ENCODE results near the gene TMIE.

DNA sequence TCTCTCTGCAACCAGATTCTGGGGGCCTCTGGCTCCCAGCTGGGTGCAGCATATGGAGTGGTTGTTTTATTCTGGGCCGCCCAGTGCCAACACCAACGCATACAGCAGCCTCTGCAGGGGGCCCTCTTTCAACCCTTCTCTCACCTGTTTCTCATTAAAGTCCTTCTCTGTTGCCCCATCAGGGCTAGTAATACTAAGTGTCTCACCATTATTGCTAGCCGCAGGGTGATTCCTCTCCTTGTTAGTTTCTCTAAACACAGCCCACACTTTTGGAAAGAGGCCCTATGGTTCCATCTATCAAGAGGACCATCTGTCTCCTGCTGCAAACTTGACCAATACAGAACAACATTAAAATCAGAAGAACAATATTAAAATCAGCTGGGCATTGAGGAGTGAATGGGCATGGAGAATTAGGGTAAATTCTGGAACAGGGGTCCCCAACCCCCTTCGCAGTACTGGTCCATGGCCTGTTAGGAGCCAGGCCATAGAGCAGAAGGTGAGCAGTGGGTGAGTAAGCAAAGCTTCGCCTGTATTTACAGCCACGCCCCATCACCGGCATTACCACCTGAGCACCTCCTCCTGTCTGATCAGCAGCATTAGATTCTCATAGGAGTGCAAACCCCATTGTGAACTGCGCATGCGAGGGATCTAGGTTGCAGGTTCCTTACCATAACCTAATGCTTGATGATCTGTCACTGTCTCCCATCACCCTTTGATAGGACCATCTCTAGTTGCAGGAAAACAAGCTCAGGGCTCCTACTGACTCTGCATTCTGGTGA lies 44.2 kb upstream of the TMIE start:
- TF ChIP-seq POLR2AphosphoS5 (IDR thresholded peaks at IDR 0.05) (no peak), CTCF (IDR thresholded peaks at IDR 0.05) (no peak)
